D341Med (cell line): ENCODE results near the gene LST1.
"Not testable (repeated sequence)": the region's sequence is repeated elsewhere in the genome, so short reads cannot be mapped to it uniquely, and the experiment has no call there.

ENCODE experiments used
- DNase-seq: peaks from one replicate; pipeline ENCODE4 v3.0.0; 2012; ENCODE audit warnings: low spot score

LST1 gene

DNA sequence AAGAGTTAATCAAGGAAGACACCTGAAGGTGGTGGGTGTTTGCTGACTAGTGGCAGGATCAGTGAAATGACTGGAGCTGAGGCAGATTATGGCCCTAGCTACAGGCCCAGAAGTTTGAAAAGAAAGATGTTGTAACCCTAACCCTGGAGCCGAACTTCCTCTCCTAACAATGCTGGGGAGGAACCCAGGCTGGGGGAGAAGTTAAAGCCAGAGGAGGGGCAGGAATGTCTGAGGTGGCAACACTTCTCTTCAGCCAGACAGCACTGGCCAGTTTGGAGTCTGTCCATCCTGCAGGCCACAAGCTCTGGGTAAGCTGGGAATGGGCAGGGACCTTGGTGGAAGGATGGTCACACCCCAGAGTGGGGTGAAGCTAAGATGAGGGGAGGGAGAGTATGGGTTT, at the start of gene LST1:
LST1 (plus strand) TSS at position 270 of the 400 bp plus-strand sequence. CDS start 1,023 bp downstream, outside the sequence.
- no peak for DNase-seq

DNA sequence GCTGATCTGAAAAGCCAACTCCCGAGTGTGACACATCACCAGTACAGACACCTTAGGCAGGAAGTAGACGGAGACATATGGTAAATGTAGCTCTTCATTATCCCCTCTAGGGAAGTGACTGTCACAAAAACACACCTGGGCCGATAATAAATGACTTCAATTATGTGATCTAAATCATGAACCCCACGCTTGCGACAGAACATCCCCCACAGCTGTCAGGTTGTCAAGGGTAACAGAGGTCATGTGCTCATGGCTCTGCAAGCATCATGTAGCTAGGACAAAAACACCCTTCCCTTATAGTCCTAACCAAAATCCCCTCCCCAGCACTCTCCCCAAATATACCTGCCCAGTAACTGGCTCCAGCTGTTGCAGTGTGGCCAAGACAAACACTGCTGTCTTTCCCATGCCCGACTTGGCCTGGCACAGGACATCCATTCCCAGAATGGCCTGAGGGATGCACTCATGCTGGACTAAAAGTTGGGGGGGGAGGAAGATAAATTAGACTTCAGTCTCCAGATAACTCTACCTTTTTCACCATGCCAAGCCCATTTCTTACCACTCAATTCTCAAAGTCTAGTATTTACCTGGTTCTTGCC, 47.2 kb upstream of the LST1 start:
- DNase-seq: no peak

DNA sequence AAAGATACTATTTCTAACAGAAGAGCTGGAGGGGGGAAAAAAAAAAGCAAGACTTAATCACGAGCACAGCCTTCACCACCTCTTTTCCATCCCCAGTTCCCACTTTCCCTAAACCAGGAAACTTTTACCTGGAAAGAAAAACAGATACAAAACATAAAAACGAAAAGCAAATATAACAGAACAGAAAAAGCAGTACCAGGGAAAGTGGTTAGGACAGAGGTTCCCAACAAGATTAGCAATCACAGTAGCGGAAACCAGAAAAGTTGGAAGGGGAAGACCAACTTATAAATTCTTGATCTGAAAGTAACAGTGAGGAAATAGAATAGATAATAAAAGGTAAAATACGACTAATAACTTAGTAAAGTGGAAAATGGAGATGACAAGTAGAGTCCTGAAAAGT, 45.4 kb upstream of the LST1 start:
- DNase-seq: no peak

DNA sequence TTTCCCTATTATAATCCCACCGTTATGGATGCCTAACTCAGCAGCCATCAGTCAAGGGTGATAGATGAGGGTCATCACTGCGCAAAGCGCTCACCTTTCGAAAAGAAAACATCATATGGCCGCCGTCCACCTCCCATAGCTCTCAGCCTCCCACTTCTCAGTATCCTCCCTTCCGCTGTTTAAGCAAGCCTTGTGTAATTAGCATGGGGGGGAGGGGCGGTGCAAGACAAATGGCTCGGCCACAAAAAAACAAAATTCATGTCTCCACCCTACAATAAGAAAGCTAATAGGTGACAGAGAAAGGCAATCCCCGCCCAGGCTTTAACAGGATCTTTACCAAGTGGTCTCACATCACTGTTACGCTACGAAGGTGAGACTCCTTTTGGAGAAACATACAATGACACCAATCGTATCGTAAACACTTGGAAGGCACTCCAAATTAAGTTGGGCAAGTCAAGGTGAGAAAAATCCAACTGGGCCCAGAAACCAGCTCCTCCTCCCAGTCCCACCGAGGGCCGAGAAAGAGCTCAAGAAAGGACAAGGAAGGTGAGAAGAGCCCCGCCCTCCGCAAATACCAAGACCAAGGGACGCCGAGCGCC, 44.9 kb upstream of the LST1 start:
- DNase-seq: no peak

DNA sequence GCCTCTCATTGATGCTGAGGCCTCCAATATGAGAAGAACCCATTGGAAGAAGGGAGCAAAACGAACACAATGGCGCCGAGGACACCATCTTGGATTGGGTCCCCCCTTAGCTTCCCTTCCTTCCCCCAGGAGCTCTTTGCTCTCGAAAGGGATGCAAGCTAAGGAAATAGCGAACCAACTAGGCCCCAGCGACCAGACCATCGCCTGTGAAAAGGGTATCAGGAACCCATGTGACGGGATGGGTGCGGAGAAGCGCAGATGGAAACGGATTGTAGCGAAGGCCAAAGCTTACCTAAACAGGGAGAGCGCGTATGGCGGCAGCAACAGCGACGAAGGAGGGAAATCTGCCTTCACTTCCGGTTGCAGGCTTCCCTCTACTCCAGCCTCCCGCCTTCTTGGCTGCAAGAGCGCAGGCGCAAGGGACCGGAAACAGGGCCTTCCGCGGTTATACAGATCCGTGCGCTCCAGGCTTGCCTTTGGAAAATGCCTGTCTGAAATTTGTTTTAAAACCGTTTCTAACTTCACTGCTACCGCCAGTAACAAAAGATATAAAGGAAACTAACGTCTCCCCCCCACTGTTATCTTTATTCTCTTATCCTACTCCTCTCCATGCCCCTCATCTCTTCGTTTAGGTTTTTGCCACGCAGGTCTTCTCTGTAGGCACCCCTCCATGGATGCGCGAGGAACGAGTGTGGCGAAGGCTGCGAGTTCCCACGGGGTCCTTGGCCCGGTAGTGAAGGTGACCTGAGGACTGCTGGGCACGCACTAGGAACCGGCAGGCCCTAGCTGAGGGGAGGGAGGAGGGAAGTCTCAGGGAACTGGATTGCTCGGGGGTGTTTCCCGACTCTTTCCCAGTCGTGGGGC, 44.2 kb upstream of the LST1 start, which contains the start of gene DDX39B:
DDX39B (minus strand) TSS at position 346 of the 864 bp plus-strand sequence. CDS start 1,471 bp downstream, outside the sequence.
- DNase-seq: peak; percentile 93

DNA sequence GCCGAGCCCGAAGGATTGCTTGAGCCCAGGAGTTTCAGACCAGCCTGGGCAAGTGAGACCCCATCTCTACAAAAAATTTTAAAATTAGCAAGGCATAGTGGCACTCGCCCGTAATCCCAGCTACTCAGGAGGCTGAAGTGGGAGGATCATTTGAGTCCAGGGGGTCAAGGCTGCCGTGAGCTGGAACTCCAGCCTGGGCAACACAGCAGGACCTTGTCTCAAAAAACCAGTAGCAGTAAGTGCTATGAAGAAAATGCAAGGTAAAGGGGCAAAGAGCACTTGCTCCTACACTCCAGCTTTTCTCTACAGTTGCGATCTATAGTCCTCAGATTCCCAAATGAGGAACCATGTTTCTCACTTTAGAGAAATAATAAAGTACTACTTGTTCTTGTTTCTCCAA, 42.4 kb upstream of the LST1 start:
- no peak for DNase-seq

DNA sequence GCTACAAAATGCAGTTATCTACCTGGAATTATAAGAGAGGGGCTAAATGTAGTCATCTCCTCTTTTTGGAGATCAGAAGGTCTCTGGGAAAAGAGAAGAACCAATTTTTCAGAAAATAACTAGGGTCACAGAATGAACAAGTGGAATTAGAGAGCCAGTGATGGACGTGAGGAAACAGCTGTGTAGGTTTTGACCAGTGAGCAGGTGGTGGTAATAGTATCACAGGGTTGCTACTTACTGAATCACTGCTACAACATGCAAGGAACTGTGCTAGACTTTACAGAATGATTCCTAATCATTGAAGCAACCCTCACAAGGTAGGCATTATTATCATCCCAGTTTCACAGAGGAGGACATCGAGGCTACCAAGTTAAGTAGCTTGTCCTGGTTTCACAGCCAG, 41.4 kb upstream of the LST1 start:
- no peak for DNase-seq

DNA sequence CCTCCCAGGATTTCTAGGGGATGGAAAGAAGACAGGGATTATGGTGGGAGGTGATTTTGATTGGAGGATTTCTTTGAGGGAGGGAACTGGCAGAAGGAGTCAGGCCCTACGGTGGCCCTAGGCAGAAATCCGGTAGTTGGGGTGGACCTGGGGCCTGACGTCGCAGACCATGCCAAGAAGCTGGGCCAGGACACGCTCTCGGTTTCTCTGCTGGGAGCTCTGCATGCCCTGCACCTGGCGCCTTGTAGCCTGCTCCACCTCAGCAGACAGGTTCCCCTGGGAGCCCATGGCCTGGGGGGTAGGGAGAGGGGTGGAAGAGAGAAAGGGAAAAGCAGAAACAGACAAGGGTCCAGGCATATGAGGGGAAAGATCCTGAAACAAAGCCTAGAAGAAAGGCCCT, 40.8 kb upstream of the LST1 start:
- DNase-seq: no peak

DNA sequence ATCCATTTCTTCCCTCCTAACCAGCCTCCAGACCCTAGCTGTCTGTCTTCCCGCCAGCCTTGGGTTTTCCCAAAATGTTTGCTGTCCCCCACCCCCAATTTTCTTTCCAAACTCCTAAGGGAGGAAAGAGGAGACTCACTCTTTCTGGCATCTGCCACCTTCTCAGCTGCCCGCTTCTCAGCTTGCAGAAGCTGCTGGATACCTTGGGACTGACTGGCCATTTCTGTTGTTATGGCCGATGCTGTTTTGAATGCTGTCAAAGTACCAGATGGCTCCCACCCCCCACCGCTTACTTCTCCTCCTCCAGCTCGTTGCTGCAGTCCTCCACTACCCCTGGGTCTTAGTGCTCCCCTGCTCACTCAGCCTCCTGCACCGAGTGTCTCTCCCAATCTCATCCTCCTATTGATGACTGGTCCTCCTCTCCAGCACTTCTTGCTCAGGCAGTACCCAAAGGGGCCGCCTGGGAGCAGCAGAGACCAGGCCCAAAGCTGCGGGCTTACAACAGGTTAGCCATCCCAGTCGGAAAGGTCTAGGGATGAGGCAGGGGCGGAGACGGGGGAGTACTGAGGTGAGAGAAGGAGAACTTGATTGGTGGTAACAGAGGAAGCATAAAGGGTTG, 39.6 kb upstream of the LST1 start, which contains the start of gene ATP6V1G2:
ATP6V1G2 (minus strand) TSS at position 270 of the 619 bp plus-strand sequence; CDS start at position 221, 49 bp downstream.
- DNase-seq: peak; percentile 83

DNA sequence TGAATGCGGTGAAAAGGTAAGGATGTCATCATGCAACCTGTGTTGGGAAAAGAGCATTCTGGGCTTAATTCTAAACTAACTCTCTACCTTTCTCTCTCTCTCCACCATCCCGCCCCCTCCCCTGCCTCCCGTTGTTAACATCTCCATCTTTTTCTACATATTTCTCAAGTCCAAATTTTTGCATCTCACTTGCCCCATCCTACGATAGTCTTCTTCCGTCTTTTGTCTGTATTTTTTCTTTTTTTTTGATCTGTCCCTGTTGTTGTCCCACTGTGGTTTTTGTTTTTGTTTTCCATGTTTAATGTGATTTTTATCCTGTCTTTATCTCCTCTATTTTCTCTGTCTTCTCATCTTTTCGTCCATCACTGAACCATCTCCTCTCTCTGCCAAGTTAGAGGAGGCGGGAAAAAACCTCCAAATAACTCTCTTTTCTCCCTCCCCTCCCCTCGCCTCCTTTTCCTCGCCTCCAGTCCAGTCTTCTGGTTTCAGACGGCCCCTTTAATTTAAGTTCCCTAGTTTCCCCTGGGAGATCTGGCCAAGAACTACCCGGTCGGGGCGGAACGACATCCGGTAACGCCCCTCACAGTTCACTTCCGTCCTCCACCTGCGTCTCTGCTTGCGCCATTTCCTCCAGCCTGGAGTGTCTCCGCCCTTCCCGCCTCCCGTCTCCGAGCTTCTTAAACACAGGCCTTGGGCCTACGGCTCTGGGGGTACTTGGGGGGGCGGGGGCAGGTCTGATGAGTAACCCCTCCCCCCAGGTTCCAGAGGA, 38.9 kb upstream of the LST1 start, which contains the start of gene NFKBIL1:
NFKBIL1 (plus strand) TSS at position 651 of the 769 bp plus-strand sequence; CDS start at position 738, 87 bp downstream.
- DNase-seq: peak; percentile 93

DNA sequence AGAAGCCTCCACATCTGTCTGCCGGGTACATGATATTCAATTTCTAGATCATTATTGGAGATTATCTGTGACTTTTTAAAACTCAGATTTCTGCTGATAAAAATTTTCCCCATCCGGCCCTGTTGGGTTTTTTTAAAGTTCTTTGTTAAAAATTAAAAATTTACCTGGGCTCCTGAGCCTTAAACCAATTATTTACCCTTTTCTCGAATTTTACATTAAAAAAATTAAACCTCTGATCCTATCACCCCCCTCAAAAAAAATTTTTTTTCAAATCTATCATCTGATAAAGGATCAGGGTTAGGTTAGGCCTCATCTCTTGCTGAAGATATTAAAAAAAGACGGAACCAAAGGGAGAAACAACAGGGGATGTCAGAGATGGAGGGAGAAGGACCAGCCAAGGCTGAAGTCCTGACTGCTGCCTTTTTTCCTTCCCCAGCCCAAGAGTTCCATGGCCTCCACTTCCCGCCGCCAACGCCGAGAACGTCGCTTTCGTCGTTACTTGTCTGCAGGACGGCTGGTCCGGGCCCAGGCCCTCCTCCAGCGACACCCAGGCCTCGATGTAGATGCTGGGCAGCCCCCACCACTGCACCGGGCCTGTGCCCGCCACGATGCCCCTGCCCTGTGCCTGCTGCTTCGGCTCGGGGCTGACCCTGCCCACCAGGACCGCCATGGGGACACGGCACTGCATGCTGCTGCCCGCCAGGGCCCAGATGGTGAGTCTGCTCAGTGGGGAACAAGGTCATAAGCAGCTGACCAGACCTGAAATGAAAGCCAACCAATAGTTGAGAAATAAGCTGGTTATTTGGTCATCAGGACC, 38.1 kb upstream of the LST1 start:
- DNase-seq: no peak

DNA sequence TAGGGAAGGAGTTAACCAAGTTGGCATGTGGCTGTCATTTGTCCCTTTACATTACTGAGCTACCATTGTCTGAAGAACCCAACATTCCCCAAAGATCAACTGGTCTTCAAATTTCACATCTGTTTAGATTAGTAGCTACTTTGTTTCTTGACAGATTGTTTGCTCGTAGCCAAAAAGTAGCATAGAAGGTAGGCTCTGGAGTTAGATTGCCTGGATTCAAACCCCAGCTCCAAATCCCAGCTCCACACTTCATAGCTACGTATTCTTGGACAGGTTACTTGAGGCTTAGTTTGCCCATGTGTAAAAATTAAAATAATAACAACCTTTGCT, 37.6 kb upstream of the LST1 start:
- no peak for DNase-seq

DNA sequence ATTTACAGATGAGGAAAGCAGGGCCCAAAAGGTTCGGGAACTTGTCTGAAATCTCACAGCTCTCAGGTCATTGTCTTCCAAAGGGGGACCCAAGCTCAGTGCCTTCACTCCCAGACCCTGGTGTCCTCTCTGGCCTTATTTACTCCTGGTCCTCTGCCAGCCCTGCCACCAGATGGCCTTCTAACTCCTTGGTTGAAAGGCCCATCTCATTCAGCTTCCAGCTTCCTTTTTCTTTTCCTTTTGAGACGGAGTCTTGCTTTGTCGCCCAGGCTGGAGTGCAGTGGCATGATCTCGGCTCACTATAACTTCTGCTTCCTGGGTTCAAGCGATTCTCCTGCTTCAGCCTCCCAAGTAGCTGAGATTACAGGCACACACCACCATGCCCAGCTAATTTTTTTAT, 34.7 kb upstream of the LST1 start:
- not testable (repeated sequence) for DNase-seq

DNA sequence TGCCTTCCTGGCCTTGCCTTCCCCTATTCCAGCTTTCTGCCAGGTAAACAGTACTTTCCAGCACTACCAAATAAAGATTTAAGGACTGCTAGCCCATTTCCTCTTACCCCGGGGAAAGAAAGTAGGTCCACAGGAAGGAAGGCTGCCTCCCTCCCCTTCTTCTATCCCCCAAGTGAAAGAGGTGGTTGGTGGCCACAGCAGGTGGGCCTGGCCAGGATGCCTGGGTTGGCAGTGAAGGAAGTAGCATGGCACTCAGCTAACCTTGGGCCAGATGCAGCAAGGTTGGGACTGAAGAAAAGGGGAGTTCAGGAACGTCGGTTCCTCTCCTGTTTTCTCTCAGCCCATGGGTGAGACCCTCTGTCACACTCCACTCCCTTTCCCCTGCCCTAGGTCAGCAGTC, 29.8 kb upstream of the LST1 start:
- DNase-seq: no peak

DNA sequence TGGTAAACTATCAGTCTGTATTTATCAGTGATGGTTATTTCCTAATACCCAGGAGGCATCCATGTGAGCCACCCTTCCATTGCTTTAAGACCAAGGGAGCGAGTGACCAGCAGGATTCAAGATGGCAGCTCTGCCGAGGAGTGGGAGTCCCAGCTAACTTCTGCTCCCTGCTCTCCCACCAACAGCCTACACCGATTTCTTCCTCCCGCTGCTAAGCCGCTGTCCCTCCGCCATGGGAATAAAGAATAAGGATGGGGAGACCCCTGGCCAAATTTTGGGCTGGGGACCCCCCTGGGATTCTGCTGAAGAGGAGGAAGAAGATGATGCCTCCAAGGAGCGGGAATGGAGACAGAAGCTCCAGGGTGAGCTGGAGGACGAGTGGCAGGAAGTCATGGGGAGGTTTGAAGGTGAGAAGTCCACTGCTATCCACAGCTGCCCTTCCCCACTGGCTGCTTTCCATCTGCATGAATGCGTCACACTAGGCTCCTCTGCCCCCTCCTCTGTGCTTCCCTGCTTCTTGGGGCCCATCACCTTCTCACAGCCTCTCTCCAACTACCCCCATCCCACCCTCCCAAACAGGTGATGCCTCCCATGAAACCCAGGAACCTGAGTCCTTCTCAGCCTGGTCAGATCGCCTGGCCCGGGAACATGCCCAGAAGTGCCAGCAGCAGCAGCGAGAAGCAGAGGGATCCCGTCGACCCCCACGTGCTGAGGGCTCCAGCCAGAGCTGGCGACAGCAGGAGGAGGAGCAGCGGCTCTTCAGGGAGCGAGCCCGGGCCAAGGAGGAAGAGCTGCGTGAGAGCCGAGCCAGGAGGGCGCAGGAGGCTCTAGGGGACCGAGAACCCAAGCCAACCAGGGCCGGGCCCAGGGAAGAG, 28.4 kb upstream of the LST1 start:
- no peak for DNase-seq

DNA sequence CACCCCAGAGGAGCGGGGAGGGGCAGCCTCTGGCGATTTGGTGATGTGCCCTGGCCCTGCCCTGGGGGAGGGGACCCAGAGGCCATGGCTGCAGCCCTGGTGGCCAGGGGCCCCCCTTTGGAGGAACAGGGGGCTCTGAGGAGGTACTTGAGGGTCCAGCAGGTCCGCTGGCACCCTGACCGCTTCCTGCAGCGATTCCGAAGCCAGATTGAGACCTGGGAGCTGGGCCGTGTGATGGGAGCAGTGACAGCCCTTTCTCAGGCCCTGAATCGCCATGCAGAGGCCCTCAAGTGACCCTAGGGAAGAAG, 27.8 kb upstream of the LST1 start:
- DNase-seq: no peak

DNA sequence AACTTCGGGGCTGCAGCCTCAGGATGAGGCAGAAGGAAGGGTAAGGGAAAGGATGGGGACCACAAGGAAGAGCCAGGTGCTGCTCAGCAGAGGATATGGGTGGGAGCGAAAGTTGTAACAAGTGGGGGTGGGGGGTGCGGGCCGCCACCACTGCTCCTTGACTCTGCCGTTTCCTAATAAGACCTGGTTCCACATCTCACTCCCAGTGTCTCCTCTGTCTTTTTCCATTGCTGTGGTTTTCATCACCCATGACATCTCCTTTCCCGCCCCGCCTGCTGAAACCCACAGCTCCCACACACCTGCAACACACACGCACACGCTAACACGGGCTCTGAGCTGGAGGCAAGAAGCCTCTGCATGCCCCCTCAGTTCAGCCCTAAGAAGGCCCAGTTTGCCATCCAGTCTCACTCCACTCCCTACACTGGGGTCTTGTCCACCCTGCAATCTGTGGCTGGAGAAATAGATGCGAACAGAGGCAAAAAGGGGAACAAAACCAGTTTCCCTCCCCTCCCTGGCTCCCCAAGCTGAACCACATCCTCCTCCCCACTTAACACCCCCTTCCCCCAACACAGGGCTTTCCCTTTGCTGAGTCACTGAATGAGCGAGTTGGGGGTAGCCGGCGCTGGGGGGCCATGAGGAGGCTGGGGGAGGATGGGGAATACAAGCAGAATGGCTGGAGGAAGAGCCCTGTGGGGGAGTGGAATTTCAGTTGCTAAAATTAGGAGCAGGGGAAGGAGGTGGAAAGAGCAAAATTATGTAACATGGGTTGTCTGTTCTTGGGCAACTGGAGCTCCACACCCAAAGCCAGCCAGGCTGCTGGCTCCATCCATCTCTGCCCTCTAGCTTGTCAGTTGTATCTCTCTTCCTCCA, 27.2 kb upstream of the LST1 start:
- DNase-seq: no peak

DNA sequence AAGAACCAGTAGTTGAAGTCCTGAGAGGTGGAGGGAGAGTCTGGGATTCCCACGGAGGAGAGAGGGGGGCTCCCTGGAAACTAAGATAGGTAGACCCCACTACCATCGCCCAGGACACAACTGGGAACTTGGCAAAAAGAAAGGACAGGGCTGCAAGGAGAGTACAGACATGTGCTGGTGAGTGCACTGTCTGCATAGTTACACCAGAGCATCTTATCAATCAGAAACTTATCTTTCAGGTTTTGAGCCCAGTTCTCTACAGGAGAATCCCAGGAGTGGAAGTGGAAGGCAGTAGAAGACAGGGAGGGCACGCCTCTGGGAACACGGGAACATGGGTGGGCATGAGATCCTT, 26.5 kb upstream of the LST1 start:
- no peak for DNase-seq
